Nucleus accumbens (tissue), 56 donors: ENCODE measurements around the gene ILF3.
"Not testable (repeated sequence)": the region's sequence is repeated elsewhere in the genome, so short reads cannot be mapped to it uniquely, and the experiment has no call there.

Source experiments
- DNase-seq, 56 donors: peaks; one replicate each; lab custom pipeline; 2025; lab: John Stamatoyannopoulos, UW

The ILF3 gene

GRCh38 chr19:10670876-10671804 is 17.0 kb downstream of the ILF3 start:
- DNase-seq, result no peak

GRCh38 chr19:10671922-10672321 is 17.8 kb downstream of the ILF3 start:
- not testable (repeated sequence) for DNase-seq

GRCh38 chr19:10675214-10675613 is 21.1 kb downstream of the ILF3 start:
- not testable (repeated sequence) for DNase-seq

- no peak for DNase-seq
Observed at GRCh38 chr19:10677751-10678150, 23.6 kb downstream of the ILF3 start.

- DNase-seq, result no peak
Observed at GRCh38 chr19:10678813-10679212, 24.7 kb downstream of the ILF3 start.

GRCh38 chr19:10679743-10680142 is 25.6 kb downstream of the ILF3 start:
- DNase-seq, result no peak

- DNase-seq, result no peak
Observed at GRCh38 chr19:10680545-10681135, 26.5 kb downstream of the ILF3 start.

GRCh38 chr19:10681658-10682057 is 27.5 kb downstream of the ILF3 start:
- DNase-seq, result no peak

GRCh38 chr19:10682397-10683063 is 28.4 kb downstream of the ILF3 start:
- DNase-seq, result no peak

- no peak for DNase-seq
Observed at GRCh38 chr19:10683064-10683426, 28.9 kb downstream of the ILF3 start.

- no peak for DNase-seq
Observed at GRCh38 chr19:10683582-10683981, 29.4 kb downstream of the ILF3 start.

- peak in 33 of 56 donors; percentile 1 to 66 (median 17) for DNase-seq
Observed at GRCh38 chr19:10685210-10685609, 31.1 kb downstream of the ILF3 start.

GRCh38 chr19:10686193-10686592 is 32.0 kb downstream of the ILF3 start:
- peak in 5 of 56 donors; percentile 14 to 31 (median 16) for DNase-seq

GRCh38 chr19:10686661-10687517 is 32.7 kb downstream of the ILF3 start:
- DNase-seq, result peak in 50 of 56 donors; percentile 9 to 88 (median 58)

- DNase-seq, result no peak
Observed at GRCh38 chr19:10687518-10688288, 33.6 kb downstream of the ILF3 start.

GRCh38 chr19:10688545-10689280 is 34.6 kb downstream of the ILF3 start:
- no peak for DNase-seq

- no peak for DNase-seq
Observed at GRCh38 chr19:10690341-10690781, 36.2 kb downstream of the ILF3 start.

- DNase-seq, result no peak
Observed at GRCh38 chr19:10691178-10691881, 37.2 kb downstream of the ILF3 start.
